PFSK-1 (cell line): ENCODE measurements around the gene ABHD16A.

Experiments
- POLR2AphosphoS5 ChIP-seq: IDR thresholded peaks from 2 replicates; pipeline ENCODE4 v1.6.1; 2012; ENCODE audit warnings: low read depth, mild to moderate bottlenecking, control low read depth, low read length, moderate library complexity
- SIN3A ChIP-seq: IDR thresholded peaks from 2 replicates; pipeline ENCODE4 v1.6.1; 2012; ENCODE audit warnings: mild to moderate bottlenecking, low read length, moderate library complexity, borderline replicate concordance; ENCODE audit not compliant: insufficient read depth
- TAF1 ChIP-seq: IDR thresholded peaks from 2 replicates; pipeline ENCODE4 v1.6.1; 2012; ENCODE audit warnings: low read length, control low read depth, borderline replicate concordance; ENCODE audit not compliant: insufficient read depth
- TF ChIP-seq, protein P1 (sequence below), 2 experiments: IDR thresholded peaks; 2 replicates each; pipeline versions ENCODE4 v1.6.1 to v1.8.0; 2011 to 2012; ENCODE audit warnings: low read depth in 2 of 2, low read length in 2 of 2, control low read depth in 1 of 2, inconsistent platforms in 1 of 2, mild to moderate bottlenecking in 1 of 2, moderate library complexity in 1 of 2; ENCODE audit not compliant: insufficient read depth in 1 of 2

DNA sequence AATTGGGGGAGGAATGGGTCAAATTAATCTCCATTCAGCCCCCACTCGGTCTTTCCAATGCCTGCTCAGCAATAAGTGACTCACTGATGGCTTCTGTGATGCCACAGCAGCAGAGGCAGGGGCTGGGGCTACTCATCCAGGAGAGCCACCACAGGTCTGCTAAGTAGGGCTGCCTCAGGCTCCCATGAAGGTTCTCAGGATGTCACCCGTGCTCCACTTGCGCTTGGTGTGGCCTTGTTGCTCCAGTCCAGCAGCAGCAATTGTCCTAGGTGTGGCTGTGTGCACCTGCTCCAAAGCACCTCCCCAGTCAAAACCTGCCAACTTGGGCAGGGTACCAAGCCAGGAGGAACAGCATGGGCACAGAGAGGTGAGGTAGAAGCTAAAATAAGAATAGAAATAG lies 19.0 kb upstream of the ABHD16A start:
- TF ChIP-seq TAF1 = no peak
- no peak for TF ChIP-seq SIN3A
- TF ChIP-seq, protein P1, sequence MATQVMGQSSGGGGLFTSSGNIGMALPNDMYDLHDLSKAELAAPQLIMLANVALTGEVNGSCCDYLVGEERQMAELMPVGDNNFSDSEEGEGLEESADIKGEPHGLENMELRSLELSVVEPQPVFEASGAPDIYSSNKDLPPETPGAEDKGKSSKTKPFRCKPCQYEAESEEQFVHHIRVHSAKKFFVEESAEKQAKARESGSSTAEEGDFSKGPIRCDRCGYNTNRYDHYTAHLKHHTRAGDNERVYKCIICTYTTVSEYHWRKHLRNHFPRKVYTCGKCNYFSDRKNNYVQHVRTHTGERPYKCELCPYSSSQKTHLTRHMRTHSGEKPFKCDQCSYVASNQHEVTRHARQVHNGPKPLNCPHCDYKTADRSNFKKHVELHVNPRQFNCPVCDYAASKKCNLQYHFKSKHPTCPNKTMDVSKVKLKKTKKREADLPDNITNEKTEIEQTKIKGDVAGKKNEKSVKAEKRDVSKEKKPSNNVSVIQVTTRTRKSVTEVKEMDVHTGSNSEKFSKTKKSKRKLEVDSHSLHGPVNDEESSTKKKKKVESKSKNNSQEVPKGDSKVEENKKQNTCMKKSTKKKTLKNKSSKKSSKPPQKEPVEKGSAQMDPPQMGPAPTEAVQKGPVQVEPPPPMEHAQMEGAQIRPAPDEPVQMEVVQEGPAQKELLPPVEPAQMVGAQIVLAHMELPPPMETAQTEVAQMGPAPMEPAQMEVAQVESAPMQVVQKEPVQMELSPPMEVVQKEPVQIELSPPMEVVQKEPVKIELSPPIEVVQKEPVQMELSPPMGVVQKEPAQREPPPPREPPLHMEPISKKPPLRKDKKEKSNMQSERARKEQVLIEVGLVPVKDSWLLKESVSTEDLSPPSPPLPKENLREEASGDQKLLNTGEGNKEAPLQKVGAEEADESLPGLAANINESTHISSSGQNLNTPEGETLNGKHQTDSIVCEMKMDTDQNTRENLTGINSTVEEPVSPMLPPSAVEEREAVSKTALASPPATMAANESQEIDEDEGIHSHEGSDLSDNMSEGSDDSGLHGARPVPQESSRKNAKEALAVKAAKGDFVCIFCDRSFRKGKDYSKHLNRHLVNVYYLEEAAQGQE (IDR thresholded peaks at IDR 0.05; ENCODE audit: insufficient read depth in 1 of 2, low read depth in 2 of 2, low read length in 2 of 2) = no peak
- no peak for TF ChIP-seq POLR2AphosphoS5
